NCI-H2081 treated with DMSO at 0.1 percent for 48 hours (cell line): ENCODE data around the gene NSRP1.
"Not testable (repeated sequence)": the region's sequence is repeated elsewhere in the genome, so short reads cannot be mapped to it uniquely, and the experiment has no call there.

Source experiments
- DNase-seq: peaks from one replicate; lab custom pipeline; 2025; lab: John Stamatoyannopoulos, UW

Gene NSRP1

GRCh38 chr17:30222721-30223175 is 106.1 kb downstream of the NSRP1 start:
- no peak for DNase-seq

- no peak for DNase-seq
Observed at GRCh38 chr17:30224419-30224960, 107.9 kb downstream of the NSRP1 start.

GRCh38 chr17:30225112-30225511 is 108.5 kb downstream of the NSRP1 start:
- DNase-seq = no peak

- no peak for DNase-seq
Observed at GRCh38 chr17:30225919-30226553, 109.4 kb downstream of the NSRP1 start.

- no peak for DNase-seq
Observed at GRCh38 chr17:30226878-30227277, 110.3 kb downstream of the NSRP1 start.

GRCh38 chr17:30228011-30228410 is 111.4 kb downstream of the NSRP1 start:
- no peak for DNase-seq

GRCh38 chr17:30229012-30229411 is 112.4 kb downstream of the NSRP1 start:
- no peak for DNase-seq

GRCh38 chr17:30230009-30230408 is 113.4 kb downstream of the NSRP1 start:
- not testable (repeated sequence) for DNase-seq

GRCh38 chr17:30230596-30231125 is 114.0 kb downstream of the NSRP1 start:
- DNase-seq = no peak

- no peak for DNase-seq
Observed at GRCh38 chr17:30232015-30232823, 115.6 kb downstream of the NSRP1 start.

GRCh38 chr17:30232824-30233427 is 116.3 kb downstream of the NSRP1 start:
- DNase-seq = no peak

GRCh38 chr17:30234296-30234695 is 117.7 kb downstream of the NSRP1 start:
- no peak for DNase-seq

GRCh38 chr17:30234964-30235363 is 118.3 kb downstream of the NSRP1 start:
- no peak for DNase-seq

GRCh38 chr17:30235386-30236296 is 119.0 kb downstream of the NSRP1 start, which contains the start of gene SLC6A4:
SLC6A4 (minus strand) TSS chr17:30235697; CDS start chr17:30221958, 13,739 bp downstream.
- DNase-seq = no peak
